LHCN-M2 (cell line): ENCODE measurements around the gene PCDHA1. TPM values are rescaled to one million over a fixed set of nuclear protein-coding genes. Genes with fewer than 3 reads are reported as not detected.

Experiments used
- DNase-seq: peaks from one replicate; pipeline ENCODE4 v3.0.0-alpha.2; 2012; ENCODE audit warnings: low read depth
- total RNA-seq: library from RNA; depleted of rRNA; stranded (reverse); fragments of >200 nt; gene quantifications from 2 replicates; pipeline ENCODE4 v1.2.3, GENCODE V29; 2014

Gene PCDHA1
- total RNA-seq, 1 experiment from 2014 or later = 0.06 TPM

DNA sequence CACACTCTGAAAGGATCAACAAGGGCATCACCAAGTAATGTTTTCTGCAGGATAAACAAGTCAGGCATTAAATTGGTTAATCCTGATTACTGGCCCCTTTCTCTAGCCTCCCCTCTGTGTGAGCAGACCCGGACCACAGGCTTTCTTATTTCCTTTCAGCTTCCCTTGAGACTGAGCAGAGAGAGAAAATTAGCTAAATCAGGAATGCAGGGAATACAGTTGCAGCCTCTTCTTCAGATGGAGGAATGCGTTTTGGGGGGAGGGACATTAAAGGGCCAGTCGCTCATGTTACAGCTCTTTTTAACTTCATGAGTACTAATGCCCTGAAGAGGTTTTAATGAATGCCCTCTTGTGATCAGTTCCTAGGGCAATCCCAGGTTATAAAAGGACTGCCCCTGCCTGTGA, 200.2 kb downstream of the PCDHA1 start:
- no peak for DNase-seq

DNA sequence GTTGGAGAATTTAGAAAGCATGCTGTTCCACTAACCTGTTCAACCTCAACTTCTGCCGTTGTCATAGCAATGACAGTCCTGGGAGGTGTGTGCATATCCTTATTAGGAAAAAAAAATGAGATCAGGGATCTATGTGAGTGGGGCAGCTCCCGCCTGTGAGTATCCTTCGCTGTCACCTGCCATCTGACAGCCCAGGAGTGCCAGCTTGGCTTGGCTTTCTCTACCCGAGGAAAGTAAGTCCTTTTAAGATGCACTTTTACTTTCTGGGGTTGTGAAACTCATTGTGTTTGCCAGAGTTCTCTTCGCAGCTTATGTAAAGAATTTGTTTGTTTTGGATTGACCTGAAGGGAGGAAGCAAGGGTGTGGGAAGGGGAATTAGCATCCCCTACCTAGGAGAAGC, 202.2 kb downstream of the PCDHA1 start:
- DNase-seq = no peak

DNA sequence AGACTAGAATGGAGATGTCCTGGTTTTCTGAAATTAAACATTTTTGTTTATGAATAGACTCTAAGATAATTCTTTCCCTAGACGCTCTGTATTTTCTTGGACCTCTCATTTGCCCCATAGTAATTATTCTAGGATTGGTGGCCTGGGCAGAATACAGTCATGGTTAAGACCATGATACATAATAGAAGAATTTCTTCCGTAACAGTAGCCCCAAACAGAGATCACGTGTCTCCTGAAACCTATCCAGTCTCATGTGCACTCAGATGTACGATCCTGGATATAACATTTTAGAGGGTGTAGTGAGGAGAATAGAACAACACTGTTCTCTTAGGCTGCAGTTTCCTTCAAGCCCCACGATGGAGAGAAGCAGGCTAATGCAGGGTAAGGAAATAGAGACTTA, 202.7 kb downstream of the PCDHA1 start:
- no peak for DNase-seq

DNA sequence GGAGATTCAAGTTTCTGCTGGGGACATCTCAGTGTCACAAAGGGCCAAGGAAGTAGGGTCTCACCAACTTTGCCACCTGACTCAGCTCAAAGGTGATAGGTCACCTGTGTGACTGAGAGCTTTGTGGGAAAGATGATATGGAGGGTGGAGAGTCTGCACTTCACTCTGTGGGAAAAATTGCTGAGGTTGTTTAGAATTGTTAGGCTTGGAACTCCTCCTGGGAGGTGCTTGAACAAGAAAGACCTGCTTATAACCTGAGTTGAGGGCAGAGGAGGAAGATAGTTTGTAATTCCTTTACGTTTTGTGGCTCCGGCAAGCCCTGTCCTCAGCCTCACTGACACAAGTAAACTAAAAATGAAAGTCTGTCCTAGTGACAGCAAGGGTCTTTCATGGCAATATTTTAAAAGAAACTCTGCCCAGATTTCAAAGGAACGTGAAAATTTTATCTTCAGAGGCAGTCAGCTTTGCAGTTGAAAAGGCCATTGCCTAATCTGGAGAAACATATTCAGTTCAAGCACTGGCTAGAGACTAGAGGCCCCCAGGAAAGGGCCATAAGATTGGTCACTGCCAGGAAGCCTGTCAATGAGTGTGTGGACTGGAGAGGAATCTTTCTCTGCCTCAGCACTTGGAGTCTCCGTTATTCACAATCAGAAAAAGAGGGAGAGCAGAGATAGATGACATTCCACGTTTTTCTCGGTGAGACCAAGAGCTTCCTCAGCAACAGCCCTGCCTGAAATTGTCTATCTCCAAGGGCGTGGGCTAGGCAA, 203.5 kb downstream of the PCDHA1 start:
- no peak for DNase-seq

DNA sequence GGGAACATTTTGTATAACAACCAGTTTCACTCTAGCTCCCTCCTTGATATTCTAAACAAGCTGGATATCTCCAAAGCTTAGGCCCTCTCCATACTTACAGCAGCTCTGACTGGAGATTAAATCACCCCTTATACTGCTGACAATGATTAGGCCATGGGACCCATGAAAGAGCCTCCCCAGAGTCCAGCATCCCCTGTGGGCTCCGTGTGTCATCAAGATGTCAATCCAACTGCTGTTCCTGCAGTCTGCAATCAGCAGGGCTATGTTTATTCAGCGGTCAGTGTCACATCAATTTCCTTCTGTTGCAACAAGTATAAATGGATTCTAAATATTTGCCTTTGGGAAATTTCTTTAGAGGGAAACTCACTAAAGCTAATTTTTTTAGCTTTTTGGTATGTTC, 206.9 kb downstream of the PCDHA1 start:
- no peak for DNase-seq

DNA sequence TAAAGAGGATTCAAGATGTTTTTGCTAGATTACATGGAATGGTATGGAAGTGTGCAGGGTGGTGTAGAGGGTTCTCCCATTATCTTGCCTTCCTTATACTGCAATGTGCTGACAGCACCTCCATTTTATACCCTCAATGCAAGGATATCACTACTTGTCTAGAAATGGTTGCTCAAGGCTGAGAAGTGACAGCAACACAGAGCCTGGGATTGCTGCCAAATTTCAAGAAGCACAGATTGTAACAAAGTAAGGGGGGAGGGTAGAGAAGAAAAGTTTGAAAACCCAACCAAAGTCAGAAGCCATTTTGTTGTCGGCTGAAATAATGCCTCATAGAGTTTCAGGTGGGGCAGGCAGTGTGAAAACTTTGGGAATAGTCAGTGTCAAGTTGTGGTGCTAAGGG, 210.1 kb downstream of the PCDHA1 start:
- DNase-seq = no peak

DNA sequence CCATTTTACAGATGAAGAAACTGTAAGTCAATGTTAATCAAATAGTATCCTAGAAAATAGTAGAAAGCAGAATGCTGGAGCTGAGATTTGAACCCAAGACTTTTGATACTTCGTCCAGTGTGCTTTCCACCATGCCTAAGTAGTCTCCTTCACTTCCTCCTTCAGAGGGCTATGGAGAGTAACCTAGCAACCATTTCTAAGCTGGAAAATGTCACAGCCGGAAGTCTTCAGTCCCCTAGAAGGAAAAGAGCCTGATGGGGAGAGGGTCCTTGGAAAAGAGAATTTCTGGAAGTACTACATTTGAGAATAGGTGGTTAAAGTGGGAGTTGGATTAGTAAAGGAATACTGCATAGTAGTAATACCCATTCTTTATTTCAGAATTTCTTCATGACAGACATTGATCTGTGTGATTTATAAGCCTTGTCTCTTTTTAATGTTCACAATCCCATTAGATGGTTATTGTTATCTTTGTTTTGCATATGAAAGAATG, 213.0 kb downstream of the PCDHA1 start:
- no peak for DNase-seq

DNA sequence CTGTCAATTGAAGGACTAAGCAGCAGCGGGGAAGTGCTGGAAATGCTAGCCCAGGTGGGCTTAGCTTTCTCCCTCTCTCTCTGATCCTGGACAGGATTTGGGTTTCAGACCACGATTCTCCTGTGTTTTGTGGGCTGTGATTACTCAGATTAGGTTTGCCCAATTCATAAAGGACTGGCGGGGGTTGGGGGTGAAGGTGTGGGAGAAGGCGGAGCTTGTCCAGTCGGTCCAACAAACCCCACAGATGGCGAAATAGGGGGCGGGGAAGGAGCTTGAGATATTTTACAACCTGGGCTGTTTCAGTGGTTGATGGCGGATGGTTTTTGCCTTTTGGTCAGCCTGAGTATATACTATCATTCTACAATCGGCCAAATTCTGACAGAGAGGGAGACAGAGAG, 215.5 kb downstream of the PCDHA1 start:
- no peak for DNase-seq

DNA sequence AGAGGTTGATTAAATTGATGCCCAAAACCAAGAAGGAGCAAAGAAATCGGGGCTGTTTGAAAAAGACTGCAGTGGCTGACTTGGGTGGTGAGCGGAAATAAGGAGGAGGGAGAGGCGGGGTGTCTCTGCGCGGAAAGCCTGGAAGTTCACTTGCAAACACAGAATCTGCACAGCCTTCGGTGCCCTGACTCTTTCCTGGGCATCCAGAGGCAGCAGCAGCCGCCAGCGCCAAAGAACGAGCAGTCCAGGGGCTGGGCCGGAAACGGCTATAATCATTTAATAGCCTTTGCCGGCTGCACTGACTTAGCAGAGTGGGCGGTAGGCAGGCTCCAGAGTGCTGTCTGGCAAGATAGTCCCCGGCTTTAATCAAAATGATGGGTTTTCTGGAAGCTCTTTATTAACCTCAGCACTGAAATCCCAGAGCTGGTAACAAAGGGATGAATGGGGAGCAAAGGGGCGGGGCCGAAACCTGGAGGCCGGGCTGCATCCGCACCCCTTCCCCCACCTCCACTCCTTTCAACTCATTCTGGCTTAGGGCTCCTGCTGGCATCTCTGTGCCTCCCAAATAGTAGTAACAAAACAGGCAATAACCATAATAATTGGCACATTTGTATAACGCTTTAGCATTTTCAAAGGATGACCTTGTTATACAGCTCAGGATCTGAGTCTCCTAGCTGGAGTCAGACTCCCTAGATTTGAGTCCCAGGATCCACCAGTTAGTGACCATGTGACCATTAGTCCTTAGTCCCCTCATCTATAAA, 216.1 kb downstream of the PCDHA1 start:
- no peak for DNase-seq

DNA sequence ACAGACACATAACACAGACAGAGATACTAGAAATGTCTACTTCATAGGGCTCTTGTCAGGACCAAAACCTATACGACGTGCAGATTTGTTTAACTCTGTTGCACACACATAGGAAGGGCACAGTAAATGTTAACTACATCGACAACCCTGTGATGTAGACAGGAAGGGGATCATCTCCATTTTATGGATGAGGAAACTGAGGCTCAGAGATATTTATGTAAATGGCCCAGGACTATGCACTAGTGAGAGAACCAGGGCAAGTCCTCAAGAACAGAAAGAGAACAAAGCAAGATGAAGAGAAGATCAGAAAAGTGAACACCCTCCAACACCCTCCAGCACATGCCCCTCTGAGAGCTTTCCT, 216.6 kb downstream of the PCDHA1 start:
- no peak for DNase-seq

DNA sequence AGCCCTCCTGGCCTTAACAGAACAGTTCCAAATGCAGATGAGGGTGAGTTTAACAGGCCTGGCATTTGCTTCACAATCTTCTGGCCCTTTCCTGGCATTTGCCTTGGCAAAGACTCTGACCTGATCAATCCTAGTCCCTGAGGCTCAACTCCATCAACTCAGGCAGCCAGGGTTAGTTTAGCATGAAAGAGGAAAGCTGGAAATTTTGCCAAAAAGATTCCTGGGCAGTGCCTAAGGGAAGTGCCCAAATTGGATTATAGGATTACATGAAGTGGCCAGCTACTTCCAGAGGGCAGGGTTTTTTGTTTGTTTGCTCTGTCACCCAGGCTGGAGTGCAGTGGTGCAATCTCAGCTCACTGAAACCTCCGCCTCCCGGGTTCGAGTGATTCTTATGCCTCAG, 217.1 kb downstream of the PCDHA1 start:
- no peak for DNase-seq

DNA sequence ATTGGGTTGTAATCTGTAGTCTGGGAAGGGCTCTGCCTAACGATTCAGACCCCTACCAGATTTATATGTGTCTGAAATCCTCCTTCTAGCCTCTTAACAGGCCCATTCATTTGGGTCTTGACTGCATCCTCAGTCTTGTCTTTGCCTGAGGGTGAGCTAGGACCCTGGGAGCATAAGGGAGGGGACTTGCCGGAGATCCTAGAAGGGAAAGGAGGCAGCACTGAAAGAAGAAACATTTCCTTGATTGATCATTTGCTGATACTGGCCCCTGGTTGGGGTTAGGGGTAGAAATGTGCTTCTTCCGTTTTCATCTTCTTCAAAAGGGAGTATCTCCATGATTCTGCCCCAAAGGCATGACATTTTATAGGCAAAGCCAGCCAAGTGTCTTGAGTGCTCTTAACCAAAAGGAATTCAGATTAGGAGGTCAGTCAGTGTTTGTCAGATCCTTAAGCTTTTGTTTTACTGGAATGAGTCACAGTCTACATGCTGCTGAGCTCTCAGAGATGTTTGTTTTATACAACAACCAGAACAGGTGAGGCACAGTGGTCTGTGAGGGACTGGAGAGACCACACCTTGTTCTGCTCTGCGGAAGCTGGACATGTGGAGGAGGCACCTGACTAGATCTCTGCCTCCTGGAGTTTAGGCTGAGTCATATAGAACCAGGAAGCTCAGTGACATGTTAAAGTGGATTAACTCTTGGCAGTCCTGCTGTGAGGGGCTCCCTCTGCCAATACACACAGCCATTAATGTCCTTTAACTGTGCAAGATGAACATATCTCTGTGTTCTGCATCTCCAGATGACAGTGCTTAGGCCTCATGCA, 218.1 kb downstream of the PCDHA1 start:
- peak; percentile 15 for DNase-seq

DNA sequence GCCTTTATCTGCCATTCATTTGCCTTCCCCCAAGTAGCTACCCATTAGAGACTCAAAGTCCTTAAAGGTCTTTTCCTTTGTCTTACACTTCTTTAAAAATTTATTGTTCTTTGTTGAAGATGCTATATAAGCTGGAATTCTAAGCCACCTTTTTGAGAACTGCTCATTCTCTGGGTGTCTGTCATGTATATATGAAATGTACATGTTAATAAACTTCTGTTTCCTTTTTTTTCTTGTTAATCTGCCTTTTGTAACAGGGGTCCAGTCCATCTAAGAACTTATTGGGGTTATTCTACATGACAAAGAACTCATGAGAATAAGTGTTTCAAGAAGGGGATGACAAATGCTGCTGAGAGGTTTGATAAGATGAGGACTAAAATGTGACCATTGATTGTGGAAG, 221.9 kb downstream of the PCDHA1 start:
- no peak for DNase-seq

DNA sequence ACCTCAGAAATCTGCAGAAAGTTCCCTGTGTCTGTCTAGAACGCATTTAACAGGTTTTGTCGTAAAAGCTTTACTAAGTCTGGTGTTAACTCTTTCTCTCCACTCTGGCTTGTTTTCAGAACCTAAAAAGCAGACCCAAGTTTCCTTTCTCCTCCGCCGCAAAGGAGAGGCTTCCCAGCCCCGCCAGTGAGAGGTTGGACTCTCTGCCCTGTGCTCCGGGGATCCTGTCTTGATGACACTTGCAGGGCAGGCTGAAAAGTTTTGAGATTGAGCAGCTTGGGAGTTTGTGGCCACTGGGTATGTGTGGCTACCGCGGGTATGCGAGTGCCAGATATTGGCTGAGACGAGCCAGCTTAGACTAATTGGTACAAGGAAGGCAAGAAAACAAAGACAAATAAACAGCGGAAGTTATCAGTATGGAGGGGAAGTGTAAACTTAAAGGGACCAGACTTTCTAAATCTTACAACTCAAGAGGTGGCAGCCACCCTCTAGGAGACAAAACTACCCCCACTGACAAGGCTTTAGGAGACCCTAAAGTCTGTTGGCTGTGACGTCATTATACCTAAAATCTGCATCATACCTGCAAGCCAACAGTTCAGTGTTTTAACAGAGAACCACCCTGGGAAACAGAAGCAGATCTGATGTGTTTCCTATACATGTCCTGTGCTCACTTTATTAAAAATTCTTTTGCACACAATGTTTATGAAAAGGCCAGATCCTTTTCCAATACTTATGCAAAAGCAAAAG, 224.3 kb downstream of the PCDHA1 start:
- no peak for DNase-seq

DNA sequence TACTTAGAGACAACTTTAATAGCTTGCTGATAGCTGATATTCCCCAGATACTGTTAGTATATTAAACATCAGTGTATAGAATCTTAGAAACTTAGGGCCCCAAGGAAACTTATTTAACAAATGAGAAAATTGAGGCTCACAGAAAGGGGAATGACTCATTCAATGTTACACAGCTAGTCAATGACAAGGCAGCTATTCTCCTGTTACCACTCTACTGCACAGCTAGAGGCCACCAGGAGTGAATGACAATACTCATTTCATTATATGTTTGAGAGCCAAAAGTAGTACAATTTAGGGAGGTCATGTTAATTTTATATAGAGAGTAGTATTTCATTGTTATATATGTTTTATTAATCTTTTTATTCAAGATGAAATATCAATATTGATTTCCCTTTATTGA, 232.0 kb downstream of the PCDHA1 start:
- no peak for DNase-seq

DNA sequence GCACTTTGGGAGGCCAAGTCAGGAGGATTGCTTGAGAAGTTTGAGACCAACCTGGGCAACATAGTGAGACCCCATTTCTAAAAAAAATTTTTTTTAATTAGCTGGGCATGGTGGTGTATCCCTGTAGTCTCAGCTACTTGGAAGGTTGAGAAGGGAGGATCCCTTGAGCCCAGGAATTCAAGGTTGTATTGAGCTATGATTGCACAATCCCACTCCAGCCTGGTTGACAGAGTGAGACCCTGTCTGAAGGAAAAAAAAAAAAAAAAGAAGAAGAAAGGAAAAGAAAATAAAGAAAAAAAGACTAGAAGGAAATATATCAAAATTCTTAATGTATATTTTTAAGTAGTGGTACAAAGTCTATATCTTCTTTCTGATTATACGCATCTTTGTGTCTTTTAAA, 236.4 kb downstream of the PCDHA1 start:
- DNase-seq = no peak

DNA sequence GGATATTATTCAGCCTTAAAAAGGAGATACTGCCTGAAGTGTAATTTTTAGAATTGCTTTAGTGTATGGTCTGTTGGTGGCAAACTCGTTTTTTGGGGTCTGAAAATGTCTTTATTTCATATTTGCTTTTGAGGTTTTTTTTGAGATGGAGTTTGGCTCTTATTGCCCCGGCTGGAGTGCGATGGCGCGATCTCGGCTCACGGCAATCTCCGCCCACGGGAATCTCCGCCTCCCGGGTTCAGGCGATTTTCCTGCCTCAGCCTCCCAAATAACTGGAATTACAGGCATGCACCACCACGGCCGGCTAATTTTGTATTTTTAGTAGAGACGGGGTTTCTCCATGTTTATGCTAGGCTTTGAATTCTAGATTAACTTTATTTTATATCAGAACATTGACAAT, 245.1 kb downstream of the PCDHA1 start:
- DNase-seq = no peak

DNA sequence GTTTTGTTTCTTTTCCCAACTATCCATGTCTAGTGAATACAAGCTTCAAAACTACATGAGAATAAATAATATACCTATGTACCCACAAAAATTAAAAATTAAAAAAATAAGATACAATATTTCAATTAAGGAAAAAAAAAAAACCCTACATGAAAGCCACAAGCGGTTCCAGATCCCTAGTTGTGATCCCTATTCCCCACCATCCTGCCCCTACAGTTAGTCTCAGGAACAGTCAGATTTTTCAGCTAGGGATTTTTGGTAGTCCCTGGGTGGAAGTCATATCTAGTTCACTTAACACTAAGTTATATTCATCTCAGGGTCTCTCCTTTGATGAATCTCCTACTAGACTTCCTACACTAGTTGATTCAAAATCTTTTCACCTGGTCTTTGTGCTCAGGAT, 246.7 kb downstream of the PCDHA1 start:
- DNase-seq = no peak

DNA sequence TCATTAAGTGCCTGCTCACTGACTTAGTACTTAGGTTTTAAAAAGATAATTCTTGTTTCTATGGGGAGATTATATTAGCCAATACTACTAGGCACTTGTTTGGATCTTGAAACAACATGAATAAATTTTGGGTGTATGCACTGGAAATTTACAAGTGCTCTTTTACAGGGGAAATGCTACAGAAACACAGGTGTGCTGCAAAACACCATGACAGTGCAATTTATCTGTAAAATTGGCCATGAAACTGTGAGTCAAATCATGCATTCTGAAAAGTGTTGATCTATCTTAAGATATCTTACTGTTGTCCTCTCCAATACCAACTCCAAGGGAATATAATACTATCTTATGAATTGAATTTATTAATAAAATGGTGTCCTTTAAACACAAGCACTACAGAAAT, 253.1 kb downstream of the PCDHA1 start:
- no peak for DNase-seq

DNA sequence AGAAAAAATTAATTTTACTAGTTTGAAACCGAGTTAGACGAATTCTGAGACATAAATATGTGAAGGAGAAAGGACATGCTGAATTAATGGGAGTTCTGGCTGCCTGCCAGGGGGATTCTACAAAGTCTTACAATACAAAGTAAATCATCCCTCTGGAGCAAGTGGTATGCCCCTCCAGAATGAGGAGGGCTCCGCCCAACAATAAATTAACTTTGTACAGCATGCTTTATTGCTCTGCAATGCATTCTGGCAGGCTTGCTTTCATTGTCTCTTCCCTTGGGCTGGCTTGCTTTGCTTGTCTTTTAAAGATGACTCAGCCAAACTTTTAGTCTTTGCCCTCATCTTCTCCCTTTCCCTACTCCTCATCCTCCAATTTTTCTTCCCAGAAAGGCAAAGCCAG, 253.6 kb downstream of the PCDHA1 start:
- DNase-seq = no peak

DNA sequence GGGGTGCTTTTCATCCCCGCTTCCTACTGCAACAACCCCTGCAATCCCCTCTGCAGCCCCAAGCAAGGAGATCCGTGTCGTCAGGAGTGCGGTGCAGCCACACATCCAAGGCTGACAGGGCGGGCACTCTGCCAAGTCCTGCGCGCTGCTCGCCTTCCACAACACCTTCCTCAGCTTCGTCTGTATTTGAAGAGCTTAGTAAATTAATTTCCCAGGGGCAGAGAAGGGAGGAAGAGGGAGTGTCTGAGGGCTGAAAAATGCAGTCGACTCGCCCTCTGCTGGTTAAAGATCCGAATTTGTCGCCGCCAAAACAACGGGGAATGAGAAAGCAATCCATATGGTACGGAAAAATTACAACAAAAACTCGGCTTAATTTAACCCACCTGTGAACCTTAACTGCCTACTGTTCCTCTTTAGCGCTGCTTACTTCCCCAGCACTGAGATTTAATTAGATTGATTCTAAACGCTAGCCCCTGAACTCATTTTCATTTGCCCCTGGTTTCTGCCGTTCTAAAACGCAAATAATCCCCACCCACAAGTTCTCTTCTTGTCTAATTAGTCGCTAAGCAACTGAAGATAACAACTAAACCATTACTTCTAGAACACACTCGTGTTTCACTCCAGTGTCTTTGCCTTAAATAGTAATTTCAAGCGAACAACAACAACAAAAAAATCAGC, 254.3 kb downstream of the PCDHA1 start:
- DNase-seq = no peak
